Breast epithelium (tissue), 4 donors: ENCODE results near the gene ZNF775. TPM values are rescaled to one million over a fixed set of nuclear protein-coding genes. Genes with fewer than 3 reads are reported as not detected.

Source experiments
- DNase-seq, 2 donors: peaks; one replicate each; pipeline ENCODE4 v3.0.0-alpha.2; 2019; ENCODE audit warnings: low spot score in 2 of 2
- H3K27ac ChIP-seq, 2 donors: fragments of 200-600 bp; sonication (generic) in 1 of 2; one replicate each; pipeline ENCODE4 v1.5.1; 2016 to 2019; ENCODE audit warnings: mild to moderate bottlenecking in 1 of 2
- H3K27me3 ChIP-seq, 2 donors: fragments of 200-600 bp; sonication (generic) in 1 of 2; one replicate each; pipeline versions ENCODE4 v1.5.1 to v1.6.0; 2017 to 2019; ENCODE audit warnings: control low read depth in 1 of 2, mild to moderate bottlenecking in 1 of 2
- H3K36me3 ChIP-seq: fragments of 200-600 bp; one replicate; pipeline ENCODE4 v1.5.1; 2019
- H3K4me1 ChIP-seq, 2 donors: fragments of 200-600 bp; sonication (generic); one replicate each; pipeline ENCODE4 v1.5.1; 2016 to 2019; ENCODE audit warnings: control low read depth in 1 of 2
- H3K4me3 ChIP-seq, 3 donors: fragments of 200-600 bp; sonication (generic); 1 replicate in 2 of 3; 2 replicates in 1 of 3; pipeline ENCODE4 v1.5.1; 2016 to 2019; ENCODE audit warnings: mild to moderate bottlenecking in 3 of 3, moderate library complexity in 2 of 3
- H3K9me3 ChIP-seq, 2 donors: fragments of 200-600 bp; sonication (generic) in 1 of 2; one replicate each; pipeline ENCODE4 v1.5.1; 2016 to 2019; ENCODE audit warnings: control low read depth in 1 of 2
- CTCF ChIP-seq, 3 donors: fragments of 450-650 bp; IDR thresholded peaks; one replicate each; pipeline ENCODE4 v1.5.1; 2016 to 2017; ENCODE audit warnings: antibody characterized with exemption in 3 of 3, mild to moderate bottlenecking in 3 of 3, moderate library complexity in 3 of 3
- POLR2A ChIP-seq: fragments of 450-650 bp; IDR thresholded peaks from one replicate; pipeline ENCODE4 v1.6.1; 2016; ENCODE audit warnings: antibody characterized with exemption, mild to moderate bottlenecking, moderate library complexity
- POLR2AphosphoS5 ChIP-seq, 3 donors: sonication (generic); formaldehyde crosslinking; IDR thresholded peaks; one replicate each; pipeline ENCODE4 v1.6.1; 2017; ENCODE audit warnings: antibody characterized with exemption in 3 of 3
- intact Hi-C: fragments of 100-400 bp; cut with DNase I; formaldehyde crosslinking; loops from one replicate; pipeline ENCODE4 v1.15.1; 2023; ENCODE audit warnings: low total_unique reads
- total RNA-seq, 3 donors: library from RNA; depleted of rRNA; stranded (reverse); fragments of >200 nt; gene quantifications; one replicate each; pipeline ENCODE4 v1.1.0, GENCODE V29; 2016

ZNF775 gene
- total RNA-seq, 3 donors from 2014 or later = 1.9 to 5.7 (median 4.6) TPM

GRCh38 chr7:150381096-150381495, 2.0 kb downstream of the ZNF775 start:
- intact Hi-C loops = no loop called here
- DNase-seq = no peak
- Histone ChIP-seq H3K4me1 (peaks cover 0 to 11% of the 10 kb centered on the region in 2 donors), H3K27me3 (no peaks in the 10 kb centered on the region), H3K4me3 (peak overlapping the region in 2 of 3 donors; percentile 21 to 32), H3K36me3 (no peaks in the 10 kb centered on the region), H3K27ac (peak overlapping the region in 1 of 2 donors; percentile 54), H3K9me3 (no peaks in the 10 kb centered on the region)
- no peak for TF ChIP-seq CTCF (IDR thresholded peaks at IDR 0.05)
- no peak for TF ChIP-seq POLR2A
- no peak for TF ChIP-seq POLR2AphosphoS5 (IDR thresholded peaks at IDR 0.05)

DNA sequence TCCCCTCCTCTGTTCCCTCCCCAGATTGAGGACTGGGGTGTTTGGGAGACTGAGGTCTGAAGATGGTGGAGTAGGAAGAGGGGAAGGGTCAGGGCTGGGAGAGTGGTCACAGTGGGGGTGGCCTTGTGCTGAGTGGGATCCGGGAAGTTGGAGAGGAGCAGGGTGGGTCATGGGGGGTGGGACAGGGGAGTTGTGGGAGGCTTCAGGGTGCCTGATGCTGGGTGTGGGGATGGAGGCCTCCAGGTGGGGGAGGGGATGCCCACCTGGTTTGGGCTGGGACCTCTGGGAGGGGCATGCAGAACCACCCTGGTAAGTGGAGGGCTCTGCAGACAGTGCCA, 2.6 kb downstream of the ZNF775 start:
- Histone ChIP-seq H3K9me3 (no peaks in the 10 kb centered on the region), H3K4me1 (peaks cover 0 to 11% of the 10 kb centered on the region in 2 donors), H3K4me3 (peak overlapping the region in 2 of 3 donors; percentile 29 to 32), H3K36me3 (no peaks in the 10 kb centered on the region), H3K27me3 (no peaks in the 10 kb centered on the region), H3K27ac (peak overlapping the region in 1 of 2 donors; percentile 58)
- no peak for TF ChIP-seq POLR2AphosphoS5 (IDR thresholded peaks at IDR 0.05)
- no peak for TF ChIP-seq POLR2A
- TF ChIP-seq CTCF (IDR thresholded peaks at IDR 0.05) = no peak
- intact Hi-C loops = no loop called here
- DNase-seq = no peak

DNA sequence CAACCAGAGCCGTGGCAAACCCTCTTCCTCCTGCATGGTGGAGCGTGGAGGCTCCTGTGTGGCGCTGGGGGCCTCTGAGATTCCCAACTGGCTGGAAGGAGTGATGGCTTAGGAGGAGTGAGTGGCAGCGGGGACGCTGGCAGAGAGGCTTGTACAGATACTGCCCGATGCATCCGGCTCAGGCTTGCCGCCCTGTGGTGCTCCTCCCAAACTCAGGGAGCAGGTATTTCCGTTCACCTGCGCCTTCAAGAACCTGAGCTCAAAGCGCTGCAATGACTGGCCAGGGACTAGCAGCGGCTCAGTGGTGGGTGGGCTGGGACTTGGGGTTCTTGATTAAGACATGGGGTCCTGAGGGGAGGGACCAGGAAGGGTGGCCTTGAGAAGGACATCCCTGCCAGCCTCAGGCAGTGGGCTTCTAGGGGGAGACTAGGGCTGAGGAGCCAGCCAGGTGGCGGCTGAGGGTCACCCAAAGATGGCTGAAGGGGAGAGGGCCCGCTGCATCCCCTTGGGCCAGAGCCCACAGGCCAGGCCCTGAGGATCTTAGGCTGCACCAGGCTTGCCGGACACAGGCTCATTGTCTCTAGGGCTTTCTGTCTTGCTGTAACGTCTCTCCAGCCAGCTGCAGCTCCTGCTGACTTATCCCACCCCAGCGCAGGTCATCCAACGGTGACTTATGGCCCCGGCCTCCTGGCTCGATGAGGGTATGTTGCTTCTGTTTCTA, 3.2 kb downstream of the ZNF775 start:
- peak in 1 of 2 donors; percentile 45 for DNase-seq
- Histone ChIP-seq H3K27ac (peak overlapping the region; percentile 53 to 58), H3K9me3 (no peaks in the 10 kb centered on the region), H3K27me3 (no peaks in the 10 kb centered on the region), H3K4me1 (peaks cover 0 to 11% of the 10 kb centered on the region in 2 donors), H3K4me3 (peak overlapping the region in 2 of 3 donors; percentile 32 to 34), H3K36me3 (no peaks in the 10 kb centered on the region)
- TF ChIP-seq POLR2AphosphoS5 (IDR thresholded peaks at IDR 0.05) (no peak), POLR2A (no peak), CTCF (IDR thresholded peaks at IDR 0.05) (no peak)
- intact Hi-C loops = no loop called here

GRCh38 chr7:150382844-150383225, 3.7 kb downstream of the ZNF775 start:
- H3K27ac ChIP-seq = peak overlapping the region; percentile 53 to 72
- H3K9me3 ChIP-seq = no peaks in the 10 kb centered on the region
- TF ChIP-seq POLR2AphosphoS5 (IDR thresholded peaks at IDR 0.05) (no peak), CTCF (IDR thresholded peaks at IDR 0.05) (no peak), POLR2A (no peak)
- H3K36me3 ChIP-seq = no peaks in the 10 kb centered on the region
- H3K27me3 ChIP-seq = no peaks in the 10 kb centered on the region
- no peak for DNase-seq
- H3K4me3 ChIP-seq = peak overlapping the region in 1 of 3 donors; percentile 34
- intact Hi-C loops = no loop called here
- H3K4me1 ChIP-seq = peaks cover 0 to 11% of the 10 kb centered on the region in 2 donors

- intact Hi-C loops = no loop called here
- Histone ChIP-seq H3K27ac (peak overlapping the region; percentile 72 to 85), H3K9me3 (no peaks in the 10 kb centered on the region), H3K4me1 (peaks cover 0 to 11% of the 10 kb centered on the region in 2 donors), H3K27me3 (no peaks in the 10 kb centered on the region), H3K36me3 (no peaks in the 10 kb centered on the region), H3K4me3 (peak overlapping the region in 2 of 3 donors; percentile 20 to 27)
- DNase-seq = peak in 1 of 2 donors; percentile 91
- no peak for TF ChIP-seq CTCF (IDR thresholded peaks at IDR 0.05)
- no peak for TF ChIP-seq POLR2A
- TF ChIP-seq POLR2AphosphoS5 (IDR thresholded peaks at IDR 0.05) = no peak
Measured at GRCh38 chr7:150383710-150384397, 4.7 kb downstream of the ZNF775 start.
